T-helper 17 cell (primary cell): Measurements from ENCODE around the gene BRSK2. TPM values are rescaled to one million over a fixed set of nuclear protein-coding genes. Genes with fewer than 3 reads are reported as not detected.

ENCODE experiments used
- ATAC-seq: fragments of 150-1000 bp; cut with Tn5 transposase; 2 replicates; pipeline ENCODE4 v1.10.0; 2021; ENCODE audit warnings: mild to moderate bottlenecking, moderate library complexity
- DNase-seq, 3 donors: peaks; one replicate each; pipeline versions ENCODE4 v3.0.0 to v3.0.0-alpha.2; 2020 to 2021
- H3K9me3 ChIP-seq: one replicate; pipeline ENCODE4 v1.7.0; 2013; ENCODE audit warnings: low read length, mild to moderate bottlenecking; ENCODE audit not compliant: control insufficient read depth, poor library complexity, severe bottlenecking
- H3K27ac Mint-ChIP-seq: one replicate; pipeline ENCODE4 v1.8.0; 2022; ENCODE audit warnings: mild to moderate bottlenecking, moderate library complexity, mixed read lengths
- H3K27me3 Mint-ChIP-seq: one replicate; pipeline ENCODE4 v1.8.0; 2022; ENCODE audit warnings: mixed read lengths
- H3K36me3 Mint-ChIP-seq: one replicate; pipeline ENCODE4 v1.8.0; 2022; ENCODE audit warnings: low read depth, mixed read lengths
- H3K4me1 Mint-ChIP-seq: one replicate; pipeline ENCODE4 v1.8.0; 2022; ENCODE audit warnings: mild to moderate bottlenecking, mixed read lengths
- H3K4me3 Mint-ChIP-seq: one replicate; pipeline ENCODE4 v1.8.0; 2022; ENCODE audit warnings: mild to moderate bottlenecking, moderate library complexity, mixed read lengths
- total RNA-seq, 4 donors: library from RNA in 2 of 4; stranded (reverse) in 2 of 4; gene quantifications; one replicate each; pipeline ENCODE4 v1.2.3 and lab custom pipeline; 2022 to 2026

BRSK2 gene
- total RNA-seq, 2 donors from 2014 or later, result 0.23 to 0.25 TPM

GRCh38 chr11:1485504-1485885 lies 95.8 kb downstream of the BRSK2 start:
- H3K9me3 ChIP-seq, result no peaks in the 10 kb centered on the region
- Mint-ChIP-seq H3K27me3 (no peaks in the 10 kb centered on the region), H3K4me3 (peak overlapping the region; percentile 74), H3K36me3 (no peaks in the 10 kb centered on the region), H3K4me1 (peaks cover 26% of the 10 kb centered on the region), H3K27ac (peak overlapping the region; percentile 67)
- ATAC-seq, result peak; percentile 21
- DNase-seq, result peak in 1 of 3 donors; percentile 10

DNA sequence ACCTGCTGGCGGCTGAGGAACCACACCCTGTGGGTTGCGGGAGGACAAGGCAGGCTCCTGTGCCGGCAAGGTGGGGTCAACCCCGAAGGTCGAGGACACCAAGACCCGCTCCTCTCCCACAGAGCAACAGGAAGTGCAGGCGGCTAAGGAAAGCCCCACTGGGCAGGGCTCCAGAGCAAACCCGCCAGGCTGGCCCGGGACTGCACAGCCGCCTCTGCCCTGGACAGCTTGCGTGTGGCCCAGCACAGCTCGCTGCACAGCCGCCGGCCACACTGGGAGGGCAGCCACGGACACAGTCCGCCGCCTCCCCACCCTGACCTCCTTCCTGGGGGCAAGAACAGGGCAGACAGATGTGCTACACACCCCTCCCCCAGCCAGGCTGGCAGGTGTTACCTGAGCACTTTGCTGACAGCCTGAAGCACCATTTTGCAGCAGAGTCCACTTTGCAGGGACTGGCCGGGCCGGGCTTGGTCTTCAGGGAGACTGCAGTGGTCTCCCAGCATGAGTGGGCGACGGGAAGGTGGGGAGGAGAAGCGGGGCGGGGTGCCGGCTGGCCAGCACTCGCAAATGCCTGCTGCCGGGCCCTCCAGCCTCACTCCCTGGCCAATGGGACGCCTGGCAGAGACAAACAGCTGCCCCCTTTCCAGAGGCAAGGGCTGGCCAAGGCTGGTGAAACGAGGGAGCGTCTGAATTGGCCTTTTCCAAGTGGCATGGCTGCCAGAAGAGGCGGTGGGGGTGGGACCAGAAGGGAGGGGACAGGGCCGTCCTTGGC lies 96.5 kb downstream of the BRSK2 start, which contains the start of gene MOB2:
MOB2 (minus strand) TSS at position 726 of the 772 bp plus-strand sequence; CDS start at position 503, 223 bp downstream.
- Mint-ChIP-seq H3K27me3 (no peaks in the 10 kb centered on the region), H3K4me1 (peaks cover 26% of the 10 kb centered on the region), H3K27ac (peak within 1 kb of the TSS; percentile 67), H3K36me3 (no peaks in the 10 kb centered on the region), H3K4me3 (peak within 1 kb of the TSS; percentile 74)
- peak; percentile 77 for ATAC-seq
- DNase-seq, result peak in 1 of 3 donors; percentile 10
- H3K9me3 ChIP-seq, result no peaks in the 10 kb centered on the region

DNA sequence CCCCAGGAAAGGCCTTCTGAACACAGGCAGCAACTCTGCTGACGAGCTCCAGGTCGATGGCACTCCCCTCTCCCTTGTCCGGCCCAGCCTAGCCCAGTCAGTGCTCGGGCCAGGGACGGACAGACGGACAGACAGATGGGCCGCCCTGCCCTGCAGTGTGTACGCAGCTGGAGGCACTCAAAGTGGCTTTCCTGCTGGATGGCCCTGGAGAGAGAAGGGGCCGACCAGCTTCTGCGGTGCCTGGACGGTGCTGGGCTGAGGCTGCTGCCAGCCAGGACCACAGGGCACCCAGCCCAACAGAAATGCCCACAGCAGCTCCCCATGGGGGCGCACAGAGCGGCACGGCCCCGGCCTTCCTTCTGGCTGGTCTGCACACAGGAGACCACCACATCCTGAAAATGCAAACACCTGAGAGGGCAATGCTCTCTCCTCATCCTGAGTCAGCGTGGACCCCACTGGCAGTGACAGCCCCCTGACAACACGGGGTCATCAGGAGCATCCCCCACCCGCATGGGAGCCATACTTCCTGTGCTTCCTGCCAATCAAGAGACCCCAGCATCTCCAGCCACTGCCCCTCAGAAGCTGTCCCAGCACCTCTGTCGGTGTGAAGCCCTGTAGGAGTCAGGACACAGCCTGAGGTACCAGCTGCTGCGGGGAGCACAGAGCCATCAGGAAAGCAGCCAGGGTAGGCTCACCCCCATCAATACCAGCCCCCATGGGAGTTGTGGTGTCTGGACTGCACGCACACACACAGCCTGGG lies 97.5 kb downstream of the BRSK2 start:
- H3K4me3 Mint-ChIP-seq, result peak overlapping the region; percentile 66
- peaks cover 27% of the 10 kb centered on the region for H3K4me1 Mint-ChIP-seq
- DNase-seq (peak in 1 of 3 donors; percentile 9), ATAC-seq (no peak)
- H3K27me3 Mint-ChIP-seq, result no peaks in the 10 kb centered on the region
- no peaks in the 10 kb centered on the region for H3K9me3 ChIP-seq
- no peaks in the 10 kb centered on the region for H3K36me3 Mint-ChIP-seq
- no peak overlapping the region for H3K27ac Mint-ChIP-seq

- peaks cover 34% of the 10 kb centered on the region for H3K4me1 Mint-ChIP-seq
- H3K27ac Mint-ChIP-seq, result no peak overlapping the region
These were observed 98.3 kb downstream of the BRSK2 start for GRCh38 chr11:1487851-1488574.

DNA sequence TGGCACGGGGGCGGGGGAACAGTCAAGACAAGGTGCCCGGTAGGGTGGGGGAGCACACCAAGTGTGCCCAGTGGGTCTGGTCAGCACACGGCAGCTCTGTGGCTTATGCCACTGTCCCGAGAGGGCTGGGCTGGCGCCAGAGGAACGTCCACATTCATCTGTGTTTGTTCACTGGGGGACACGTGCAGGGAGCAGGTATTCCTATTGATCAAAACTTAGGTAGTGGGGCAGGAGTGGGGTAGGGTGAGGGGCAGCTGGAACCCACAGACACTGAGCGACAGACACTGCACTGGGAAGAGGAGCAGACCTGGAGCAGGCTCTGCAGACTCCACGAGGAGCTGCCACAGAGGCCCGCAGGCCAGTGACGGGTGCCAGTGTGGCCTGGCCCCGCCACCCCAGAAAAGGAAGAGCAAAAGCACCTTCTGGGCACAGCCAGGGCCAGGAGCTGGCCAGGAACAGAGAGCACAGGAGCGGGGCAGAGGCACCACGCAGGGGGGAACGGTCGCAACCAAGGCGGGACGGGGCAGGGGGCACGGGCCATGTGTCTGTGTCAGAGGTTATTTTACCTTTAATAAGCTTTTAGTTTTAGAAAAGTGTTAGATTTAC lies 98.9 kb downstream of the BRSK2 start:
- peak in 1 of 3 donors; percentile 5 for DNase-seq
- peaks cover 36% of the 10 kb centered on the region for H3K4me1 Mint-ChIP-seq
- no peak for ATAC-seq
- no peak overlapping the region for H3K4me3 Mint-ChIP-seq
- H3K9me3 ChIP-seq, result no peaks in the 10 kb centered on the region
- H3K36me3 Mint-ChIP-seq, result no peaks in the 10 kb centered on the region
- no peaks in the 10 kb centered on the region for H3K27me3 Mint-ChIP-seq
- H3K27ac Mint-ChIP-seq, result peak overlapping the region; percentile 86

More at GRCh38 chr11:1487851-1488574, 98.3 kb downstream of the BRSK2 start:
- DNase-seq, result peak in 1 of 3 donors; percentile 7
- Mint-ChIP-seq H3K36me3 (no peaks in the 10 kb centered on the region), H3K27me3 (no peaks in the 10 kb centered on the region), H3K4me3 (peak overlapping the region; percentile 66)
- ATAC-seq, result no peak
- H3K9me3 ChIP-seq, result no peaks in the 10 kb centered on the region

- no peaks in the 10 kb centered on the region for H3K9me3 ChIP-seq
- Mint-ChIP-seq H3K27ac (no peak overlapping the region), H3K4me1 (peaks cover 44% of the 10 kb centered on the region), H3K4me3 (no peak overlapping the region), H3K36me3 (no peaks in the 10 kb centered on the region), H3K27me3 (no peaks in the 10 kb centered on the region)
- no peak for ATAC-seq
- DNase-seq, result no peak
These were observed 100.9 kb downstream of the BRSK2 start for GRCh38 chr11:1490651-1491050.

DNA sequence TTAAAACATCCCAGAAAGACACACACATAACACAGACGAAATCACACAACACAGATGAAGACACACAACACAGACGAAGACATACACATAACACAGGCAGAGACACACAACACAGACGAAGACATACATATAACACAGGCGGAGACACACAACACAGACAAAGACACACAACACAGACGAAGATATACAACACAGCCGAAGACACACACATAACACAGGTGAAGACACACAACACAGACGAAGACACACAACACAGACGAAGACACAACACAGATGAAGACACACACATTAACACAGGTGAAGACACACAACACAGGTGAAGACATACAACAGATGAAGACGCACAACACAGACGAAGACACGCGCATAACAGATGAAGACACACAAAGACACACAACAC lies 101.6 kb downstream of the BRSK2 start:
- Mint-ChIP-seq H3K4me1 (peaks cover 48% of the 10 kb centered on the region), H3K4me3 (no peak overlapping the region), H3K27ac (no peak overlapping the region), H3K36me3 (no peaks in the 10 kb centered on the region), H3K27me3 (no peaks in the 10 kb centered on the region)
- H3K9me3 ChIP-seq, result no peaks in the 10 kb centered on the region
- ATAC-seq (no peak), DNase-seq (no peak)

DNA sequence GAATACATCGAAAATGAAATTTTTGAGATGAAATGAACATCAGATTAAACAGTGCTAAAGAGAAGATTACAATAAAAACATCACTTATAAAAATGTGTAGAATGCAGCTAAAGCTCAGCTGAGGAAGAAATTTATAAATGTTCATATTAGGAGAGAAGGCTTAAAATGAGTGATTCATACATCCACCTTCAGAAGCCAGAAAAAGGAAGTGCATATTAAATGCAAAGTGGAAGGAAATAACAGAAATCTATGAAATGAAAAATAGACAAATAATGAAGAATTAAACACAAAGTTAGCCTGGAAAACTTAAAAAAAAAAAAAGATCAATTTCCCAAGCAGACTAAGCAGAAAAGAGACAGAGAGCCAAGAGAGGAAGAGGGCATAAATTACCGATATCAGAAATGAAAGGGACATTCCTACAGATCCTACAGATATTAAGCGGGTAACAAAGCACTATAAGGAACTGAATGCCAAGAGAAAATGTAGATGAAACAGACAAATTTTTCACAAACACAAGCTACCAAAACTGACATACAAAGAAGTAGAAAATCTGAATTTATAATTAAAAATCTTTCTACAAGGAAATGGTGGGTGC lies 104.0 kb downstream of the BRSK2 start:
- peaks cover 58% of the 10 kb centered on the region for H3K4me1 Mint-ChIP-seq

DNA sequence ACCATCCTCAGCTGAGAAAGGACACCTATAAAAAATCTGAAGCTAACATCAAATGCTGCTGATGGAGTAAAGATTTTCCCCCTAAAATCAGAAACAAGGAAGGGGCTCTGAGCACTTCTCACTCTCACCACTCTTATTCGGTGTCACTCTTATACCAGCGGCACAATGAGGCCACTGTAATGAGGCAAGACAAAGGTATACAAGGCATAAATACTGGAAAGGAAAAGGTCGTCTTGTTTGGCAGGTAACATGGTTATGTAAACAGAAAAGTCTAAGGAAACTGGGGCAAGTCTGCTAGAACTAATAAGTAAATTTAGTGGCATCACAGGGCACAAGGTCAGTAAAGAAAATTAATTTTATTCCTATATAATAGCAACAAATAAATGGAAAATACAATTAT lies 104.9 kb downstream of the BRSK2 start:
- peaks cover 59% of the 10 kb centered on the region for H3K4me1 Mint-ChIP-seq
- no peak overlapping the region for H3K27ac Mint-ChIP-seq
- no peak overlapping the region for H3K4me3 Mint-ChIP-seq
- no peak for ATAC-seq
- no peaks in the 10 kb centered on the region for H3K27me3 Mint-ChIP-seq
- DNase-seq, result no peak
- H3K36me3 Mint-ChIP-seq, result peaks cover 2% of the 10 kb centered on the region
- no peaks in the 10 kb centered on the region for H3K9me3 ChIP-seq

More for the DNA sequence above, 104.0 kb downstream of the BRSK2 start:
- Mint-ChIP-seq H3K4me3 (no peak overlapping the region), H3K27ac (no peak overlapping the region), H3K36me3 (no peaks in the 10 kb centered on the region), H3K27me3 (no peaks in the 10 kb centered on the region)
- H3K9me3 ChIP-seq, result no peaks in the 10 kb centered on the region
- ATAC-seq (no peak), DNase-seq (no peak)

DNA sequence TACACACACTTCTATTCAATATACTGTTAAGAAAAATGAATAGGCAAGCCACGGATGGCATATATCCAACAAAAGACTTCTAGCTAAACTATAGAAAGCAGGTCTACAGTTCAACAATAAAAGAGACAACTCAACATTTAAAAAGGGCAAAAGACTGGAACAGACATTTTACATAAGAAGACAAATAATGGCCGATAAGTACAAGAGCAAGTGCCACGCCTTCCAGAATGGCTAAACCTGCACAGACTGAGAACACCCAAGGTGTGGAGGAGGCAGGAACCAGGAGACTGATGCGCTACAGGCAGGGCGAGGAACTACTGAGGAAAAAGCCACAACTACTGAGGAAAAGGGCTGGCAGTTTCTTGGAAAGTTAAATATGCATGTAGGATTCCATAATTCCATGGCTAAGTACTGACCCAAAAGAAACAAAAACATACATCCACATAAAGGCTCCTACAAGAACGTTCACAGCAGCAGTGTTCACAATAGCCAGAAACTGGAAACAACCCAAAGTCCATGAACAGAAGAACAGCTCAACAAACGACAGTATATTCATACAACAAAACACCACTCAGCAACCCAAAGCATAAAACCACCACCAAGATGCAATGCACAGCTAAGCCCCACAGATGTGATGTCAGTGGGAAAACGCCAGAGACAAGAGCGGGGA lies 106.5 kb downstream of the BRSK2 start:
- H3K4me1 Mint-ChIP-seq, result peaks cover 67% of the 10 kb centered on the region
- H3K36me3 Mint-ChIP-seq, result peaks cover 7% of the 10 kb centered on the region
- H3K27me3 Mint-ChIP-seq, result no peaks in the 10 kb centered on the region
- no peak overlapping the region for H3K4me3 Mint-ChIP-seq
- no peak overlapping the region for H3K27ac Mint-ChIP-seq
- DNase-seq, result no peak
- no peak for ATAC-seq
- H3K9me3 ChIP-seq, result no peaks in the 10 kb centered on the region

- H3K27me3 Mint-ChIP-seq, result no peaks in the 10 kb centered on the region
- no peak overlapping the region for H3K4me3 Mint-ChIP-seq
- ATAC-seq (no peak), DNase-seq (no peak)
- peaks cover 68% of the 10 kb centered on the region for H3K4me1 Mint-ChIP-seq
- H3K27ac Mint-ChIP-seq, result peak overlapping the region; percentile 39
- H3K9me3 ChIP-seq, result no peaks in the 10 kb centered on the region
- H3K36me3 Mint-ChIP-seq, result peaks cover 8% of the 10 kb centered on the region
These were observed 107.0 kb downstream of the BRSK2 start for GRCh38 chr11:1496761-1497095.

DNA sequence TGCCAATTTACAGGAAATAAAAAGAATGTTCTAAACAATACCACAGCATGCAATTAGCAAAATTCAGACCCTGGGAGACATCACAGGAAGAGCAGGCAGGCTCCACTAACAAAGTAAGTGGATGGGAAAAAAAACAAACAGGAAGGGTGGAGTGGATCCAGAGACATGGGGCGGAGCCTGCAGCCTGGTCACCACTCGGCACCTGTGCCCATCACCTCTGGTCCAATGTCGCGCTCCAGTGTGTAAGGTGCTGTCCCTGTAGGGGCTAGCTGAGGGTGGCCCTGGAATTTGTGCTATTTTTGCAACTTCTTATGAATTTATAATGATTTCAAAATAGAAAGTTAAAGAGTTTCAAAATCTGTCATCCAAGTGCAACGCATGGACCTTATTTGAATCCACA lies 107.9 kb downstream of the BRSK2 start:
- no peak for ATAC-seq
- no peak for DNase-seq
- peak overlapping the region; percentile 70 for H3K4me3 Mint-ChIP-seq
- H3K9me3 ChIP-seq, result no peaks in the 10 kb centered on the region
- H3K27me3 Mint-ChIP-seq, result no peaks in the 10 kb centered on the region
- H3K4me1 Mint-ChIP-seq, result peaks cover 66% of the 10 kb centered on the region
- H3K36me3 Mint-ChIP-seq, result peaks cover 9% of the 10 kb centered on the region
- peak overlapping the region; percentile 39 for H3K27ac Mint-ChIP-seq
